Colonic mucosa (tissue), 4 donors: Measurements from ENCODE around the gene STEAP4. TPM values are rescaled to one million over a fixed set of nuclear protein-coding genes. Genes with fewer than 3 reads are reported as not detected.

ENCODE experiments used
- DNase-seq: peaks from one replicate; pipeline ENCODE4 v3.0.0-alpha.2; 2020
- H3K27ac ChIP-seq: fragments of 200-600 bp; one replicate; pipeline ENCODE4 v1.8.0; 2021
- H3K27me3 ChIP-seq: fragments of 200-600 bp; one replicate; pipeline ENCODE4 v1.8.0; 2021
- H3K36me3 ChIP-seq: fragments of 200-600 bp; one replicate; pipeline ENCODE4 v1.8.0; 2021
- H3K4me1 ChIP-seq: fragments of 200-600 bp; one replicate; pipeline ENCODE4 v1.8.0; 2021; ENCODE audit warnings: mild to moderate bottlenecking
- H3K4me3 ChIP-seq: fragments of 200-600 bp; one replicate; pipeline ENCODE4 v1.8.0; 2021
- H3K9ac ChIP-seq, 2 donors: one replicate each; pipeline ENCODE4 v1.7.0; 2013; ENCODE audit warnings: control low read depth in 2 of 2, low read depth in 2 of 2, low read length in 2 of 2
- H3K9me3 ChIP-seq: fragments of 200-600 bp; one replicate; pipeline ENCODE4 v1.8.0; 2021
- CTCF ChIP-seq: fragments of 200-600 bp; IDR thresholded peaks from one replicate; pipeline ENCODE4 v1.8.0; 2022; ENCODE audit warnings: antibody characterized with exemption, mild to moderate bottlenecking
- intact Hi-C: fragments of 100-400 bp; cut with DNase I; formaldehyde crosslinking; loops from one replicate; pipeline ENCODE4 v1.14.1; 2022
- total RNA-seq, 2 donors: library from RNA; stranded (reverse); fragmentation: NEBNext Ultra II Directional in 1 of 2; extraction: Animal tissue kit (Norgen Biotek cat#: 25700) in 1 of 2; gene quantifications; one replicate each; pipeline ENCODE4 v1.2.1, GENCODE V29; 2021
- donor health status: healthy.
- donor health status: DM: no; HTN: no; CAD: no.
- donor health status: DM: no; HTN: no; CAD: no.

The STEAP4 gene
- total RNA-seq, 2 donors from 2014 or later, result 3.1 to 3.5 TPM

DNA sequence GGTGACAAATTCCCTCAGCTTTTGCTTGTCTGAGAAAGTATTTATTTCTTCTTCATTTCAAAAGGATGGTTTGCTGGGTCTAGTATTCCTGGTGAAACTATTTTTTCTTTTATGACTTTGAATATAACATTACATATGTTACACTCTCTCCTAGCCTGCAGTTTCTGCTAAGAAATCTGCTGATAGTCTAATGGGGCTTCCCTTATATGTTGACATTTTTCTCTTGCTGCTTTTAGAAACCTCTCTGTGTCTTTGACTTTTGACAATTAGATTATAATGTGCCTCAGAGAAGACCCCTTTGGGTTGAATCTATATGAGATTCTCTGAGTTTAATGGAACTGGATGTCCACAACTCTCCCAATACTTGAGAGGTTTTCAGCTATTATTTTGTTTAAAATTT is 53.1 kb downstream of the STEAP4 start:
- no peaks in the 10 kb centered on the region for H3K27me3 ChIP-seq
- no peaks in the 10 kb centered on the region for H3K4me1 ChIP-seq
- intact Hi-C loops, result no loop called here
- H3K9me3 ChIP-seq, result no peaks in the 10 kb centered on the region
- H3K9ac ChIP-seq, result no peak overlapping the region
- TF ChIP-seq CTCF, result no peak
- no peaks in the 10 kb centered on the region for H3K36me3 ChIP-seq
- no peak for DNase-seq
- no peak overlapping the region for H3K27ac ChIP-seq
- H3K4me3 ChIP-seq, result no peak overlapping the region

GRCh38 chr7:88244258-88244657 is 62.4 kb downstream of the STEAP4 start:
- no peak for TF ChIP-seq CTCF
- H3K27ac ChIP-seq, result no peak overlapping the region
- H3K9me3 ChIP-seq, result no peaks in the 10 kb centered on the region
- no peaks in the 10 kb centered on the region for H3K36me3 ChIP-seq
- intact Hi-C loops, result loop anchor here (10.0 kb wide), 1 partner anchor 591 kb away; no protein-coding TSS in a partner anchor
- H3K27me3 ChIP-seq, result no peaks in the 10 kb centered on the region
- no peak for DNase-seq
- H3K4me1 ChIP-seq, result no peaks in the 10 kb centered on the region
- no peak overlapping the region for H3K9ac ChIP-seq
- H3K4me3 ChIP-seq, result no peak overlapping the region

GRCh38 chr7:88243345-88243909 is 63.3 kb downstream of the STEAP4 start:
- Histone ChIP-seq H3K36me3 (no peaks in the 10 kb centered on the region), H3K4me1 (no peaks in the 10 kb centered on the region), H3K9ac (no peak overlapping the region), H3K4me3 (no peak overlapping the region), H3K9me3 (no peaks in the 10 kb centered on the region), H3K27ac (no peak overlapping the region), H3K27me3 (no peaks in the 10 kb centered on the region)
- DNase-seq, result no peak
- TF ChIP-seq CTCF, result peak; percentile 78
- intact Hi-C loops, result loop anchor here (2.0 to 10.0 kb wide), 2 partner anchors 115 to 591 kb away; no protein-coding TSS in a partner anchor

DNA sequence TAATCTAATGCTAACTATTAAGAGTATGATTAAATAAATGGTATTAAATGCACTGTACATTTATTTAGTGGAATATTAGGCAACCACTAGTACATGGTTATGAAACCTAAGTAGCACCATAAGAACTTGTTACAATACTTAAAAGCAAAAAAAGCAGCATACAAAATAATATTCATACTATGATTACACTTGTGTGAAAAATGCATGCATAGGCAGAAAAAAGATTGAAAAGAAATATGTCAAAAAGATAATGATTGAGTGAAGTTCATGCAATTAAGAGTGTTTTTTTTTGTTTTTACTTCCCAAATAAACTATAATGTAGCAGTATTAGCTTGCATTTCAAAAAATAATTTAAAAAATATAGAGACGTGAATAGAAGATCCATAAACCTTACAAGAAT is 66.8 kb downstream of the STEAP4 start:
- no peaks in the 10 kb centered on the region for H3K27me3 ChIP-seq
- H3K4me3 ChIP-seq, result no peak overlapping the region
- H3K9ac ChIP-seq, result no peak overlapping the region
- no peaks in the 10 kb centered on the region for H3K36me3 ChIP-seq
- H3K4me1 ChIP-seq, result no peaks in the 10 kb centered on the region
- H3K9me3 ChIP-seq, result no peaks in the 10 kb centered on the region
- no peak overlapping the region for H3K27ac ChIP-seq
- no peak for DNase-seq
- intact Hi-C loops, result loop anchor here (10.0 kb wide), 1 partner anchor 595 kb away; no protein-coding TSS in a partner anchor
- no peak for TF ChIP-seq CTCF

DNA sequence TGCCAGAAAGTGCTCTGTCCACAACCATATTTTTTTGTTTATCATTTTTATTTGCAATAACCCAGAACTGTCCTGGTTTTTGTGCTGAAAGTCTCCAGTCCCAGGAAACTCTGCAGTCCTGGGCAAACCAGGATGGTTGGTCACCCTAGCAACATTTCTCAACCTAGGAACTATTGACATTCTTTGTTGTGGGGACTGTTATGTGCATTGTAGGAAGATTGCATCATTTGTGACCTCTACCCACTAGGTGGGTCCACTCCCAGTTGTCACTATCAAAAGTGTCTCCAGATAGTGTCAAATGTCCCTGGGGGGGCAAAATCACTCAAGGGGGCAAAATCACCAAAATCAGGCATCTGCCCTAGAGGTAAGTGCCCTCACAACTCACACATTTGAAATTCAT is 72.9 kb downstream of the STEAP4 start:
- DNase-seq, result no peak
- intact Hi-C loops, result no loop called here
- Histone ChIP-seq H3K9me3 (no peaks in the 10 kb centered on the region), H3K27ac (no peak overlapping the region), H3K4me3 (no peak overlapping the region), H3K9ac (no peak overlapping the region), H3K4me1 (no peaks in the 10 kb centered on the region), H3K36me3 (no peaks in the 10 kb centered on the region), H3K27me3 (no peaks in the 10 kb centered on the region)
- TF ChIP-seq CTCF, result no peak
